ENCODE data around the gene THRB. TPM values are rescaled to one million over a fixed set of nuclear protein-coding genes. Genes with fewer than 3 reads are reported as not detected.

Gene THRB
- total and polyA plus RNA-seq, 2 donors (not counting 3 experiments of a cell fraction or from before 2014, with no cell fraction given) = 0.06 TPM; not detected in 1

- Histone ChIP-seq H3K4me1 (ENCODE audit: control insufficient read depth, extremely low read depth, insufficient read depth, low read length) (no peaks in the 10 kb centered on the region), H3K27me3 (ENCODE audit: control insufficient read depth in 2 of 2, insufficient read depth in 2 of 2, low read length in 2 of 2) (no peaks in the 10 kb centered on the region), H3K4me2 (ENCODE audit: insufficient read depth, low read length) (no peak overlapping the region), H4K20me1 (replicated peaks; ENCODE audit: control insufficient read depth, extremely low read depth, insufficient read depth, low read length) (no peaks in the 10 kb centered on the region), H3K9me1 (replicated peaks; ENCODE audit: control insufficient read depth, extremely low read depth, insufficient read depth, low read length) (no peaks in the 10 kb centered on the region), H3K9ac (replicated peaks; ENCODE audit: extremely low read depth, insufficient read depth, low read length) (no peak overlapping the region), H3K27ac (ENCODE audit: insufficient read depth, low read depth, low read length) (no peak overlapping the region), H3K9me3 (replicated peaks; ENCODE audit: control insufficient read depth, insufficient read depth, low read length) (no peaks in the 10 kb centered on the region), H3K4me3 (replicated peaks in 1 of 3; ENCODE audit: insufficient read depth in 1 of 3, low read depth in 1 of 3, low read length in 3 of 3) (no peak overlapping the region), H3K36me3 (ENCODE audit: control insufficient read depth in 2 of 2, extremely low read depth in 1 of 2, insufficient read depth in 2 of 2, low read length in 2 of 2) (no peaks in the 10 kb centered on the region), H2AFZ (ENCODE audit: low read depth, low read length) (no peak overlapping the region), H3K79me2 (ENCODE audit: control insufficient read depth, insufficient read depth, low read length) (no peaks in the 10 kb centered on the region)
- DNase-seq (ENCODE audit: low read depth, low spot score) = no peak
- TF ChIP-seq CTCF (IDR thresholded peaks at IDR 0.05; ENCODE audit: extremely low read depth in 1 of 2, insufficient read depth in 1 of 2, low read depth in 1 of 2, low read length in 2 of 2) = no peak
- TF ChIP-seq JUN (IDR thresholded peaks at IDR 0.05; ENCODE audit: borderline replicate concordance, insufficient read depth, insufficient read length, low read depth) = no peak
- TF ChIP-seq MAX (IDR thresholded peaks at IDR 0.05; ENCODE audit: insufficient read depth, insufficient read length) = no peak
- no peak for TF ChIP-seq MYC (IDR thresholded peaks at IDR 0.05; ENCODE audit: low read depth, low read length)
- TF ChIP-seq FOS (IDR thresholded peaks at IDR 0.05; ENCODE audit: borderline replicate concordance, insufficient read depth, low read length) = no peak
- TF ChIP-seq EZH2 (IDR thresholded peaks at IDR 0.05; ENCODE audit: borderline replicate concordance, low read depth, low read length, severe bottlenecking) = no peak
- TF ChIP-seq GATA2 (IDR thresholded peaks at IDR 0.05; ENCODE audit: insufficient read depth, insufficient read length, low read depth, low read length) = no peak
- no peak for TF ChIP-seq POLR2A (IDR thresholded peaks at IDR 0.05; ENCODE audit: low read depth, low read length)
- TF ChIP-seq POLR2AphosphoS5 (IDR thresholded peaks at IDR 0.05; ENCODE audit: insufficient read depth, low read depth, low read length) = no peak
- CTCF ChIA-PET = no interaction called here
- BruUV-seq (replicated peaks) = no TSS peak
- POLR2A ChIA-PET = no interaction called here
- dilution Hi-C loops (cut with MboI; ENCODE audit: extremely low pct_ligation_motif_present, low sequenced_read_pairs) = no loop called here
- FAIRE-seq = no peak
- intact Hi-C loops (cut with micrococcal nuclease) = no loop called here
Measured at GRCh38 chr3:24156466-24156865, 338.2 kb downstream of the THRB start.

Data from endothelial cell of umbilical vein (primary cell).